ENCODE data around the gene CALM3.

DNA sequence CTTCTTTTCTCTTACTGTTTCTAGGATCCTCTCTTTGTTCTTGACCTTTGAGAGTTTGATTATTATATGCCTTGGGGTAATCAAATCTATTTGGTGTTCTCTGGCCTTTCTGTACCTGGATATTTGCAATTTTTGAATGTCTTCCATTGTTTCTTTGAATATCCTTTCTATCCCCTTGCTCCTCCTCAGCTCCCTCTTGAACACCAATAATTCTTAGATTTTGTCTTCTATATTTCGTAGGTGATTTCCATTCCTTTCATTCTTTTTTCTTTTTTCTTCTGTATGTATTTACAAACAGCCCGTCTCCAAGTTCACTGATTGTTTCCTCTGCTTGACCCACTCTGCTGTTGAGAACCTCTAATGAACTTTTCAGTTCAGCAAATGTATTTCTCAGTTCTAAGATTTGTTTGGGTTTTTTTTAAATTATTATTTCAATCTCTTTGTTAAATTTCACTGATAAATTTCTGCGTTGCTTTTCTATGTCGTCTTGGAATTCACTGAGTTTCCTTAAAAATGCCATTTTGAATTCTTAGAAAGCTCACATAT is 2.7 kb upstream of the CALM3 start:
- TF ChIP-seq FOXP2 (optimal IDR thresholded peaks at IDR 0.05; ENCODE audit: borderline replicate concordance, extremely low read depth, extremely low read length, insufficient read depth) (no peak), POLR2AphosphoS5 (IDR thresholded peaks at IDR 0.05; ENCODE audit: low read depth, low read length) (no peak), SIN3A (IDR thresholded peaks at IDR 0.05; ENCODE audit: borderline replicate concordance, insufficient read depth, low read length) (no peak)
- TF ChIP-seq, protein P1, sequence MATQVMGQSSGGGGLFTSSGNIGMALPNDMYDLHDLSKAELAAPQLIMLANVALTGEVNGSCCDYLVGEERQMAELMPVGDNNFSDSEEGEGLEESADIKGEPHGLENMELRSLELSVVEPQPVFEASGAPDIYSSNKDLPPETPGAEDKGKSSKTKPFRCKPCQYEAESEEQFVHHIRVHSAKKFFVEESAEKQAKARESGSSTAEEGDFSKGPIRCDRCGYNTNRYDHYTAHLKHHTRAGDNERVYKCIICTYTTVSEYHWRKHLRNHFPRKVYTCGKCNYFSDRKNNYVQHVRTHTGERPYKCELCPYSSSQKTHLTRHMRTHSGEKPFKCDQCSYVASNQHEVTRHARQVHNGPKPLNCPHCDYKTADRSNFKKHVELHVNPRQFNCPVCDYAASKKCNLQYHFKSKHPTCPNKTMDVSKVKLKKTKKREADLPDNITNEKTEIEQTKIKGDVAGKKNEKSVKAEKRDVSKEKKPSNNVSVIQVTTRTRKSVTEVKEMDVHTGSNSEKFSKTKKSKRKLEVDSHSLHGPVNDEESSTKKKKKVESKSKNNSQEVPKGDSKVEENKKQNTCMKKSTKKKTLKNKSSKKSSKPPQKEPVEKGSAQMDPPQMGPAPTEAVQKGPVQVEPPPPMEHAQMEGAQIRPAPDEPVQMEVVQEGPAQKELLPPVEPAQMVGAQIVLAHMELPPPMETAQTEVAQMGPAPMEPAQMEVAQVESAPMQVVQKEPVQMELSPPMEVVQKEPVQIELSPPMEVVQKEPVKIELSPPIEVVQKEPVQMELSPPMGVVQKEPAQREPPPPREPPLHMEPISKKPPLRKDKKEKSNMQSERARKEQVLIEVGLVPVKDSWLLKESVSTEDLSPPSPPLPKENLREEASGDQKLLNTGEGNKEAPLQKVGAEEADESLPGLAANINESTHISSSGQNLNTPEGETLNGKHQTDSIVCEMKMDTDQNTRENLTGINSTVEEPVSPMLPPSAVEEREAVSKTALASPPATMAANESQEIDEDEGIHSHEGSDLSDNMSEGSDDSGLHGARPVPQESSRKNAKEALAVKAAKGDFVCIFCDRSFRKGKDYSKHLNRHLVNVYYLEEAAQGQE (IDR thresholded peaks at IDR 0.05; ENCODE audit: insufficient read depth in 1 of 2, low read depth in 2 of 2, low read length in 2 of 2): no peak

All from PFSK-1 (cell line).